ENCODE results near the gene GLI3. TPM values are rescaled to one million over a fixed set of nuclear protein-coding genes. Genes with fewer than 3 reads are reported as not detected.

Gene GLI3
- total RNA-seq, 2 donors from 2014 or later = 2.7 to 10.2 TPM

DNA sequence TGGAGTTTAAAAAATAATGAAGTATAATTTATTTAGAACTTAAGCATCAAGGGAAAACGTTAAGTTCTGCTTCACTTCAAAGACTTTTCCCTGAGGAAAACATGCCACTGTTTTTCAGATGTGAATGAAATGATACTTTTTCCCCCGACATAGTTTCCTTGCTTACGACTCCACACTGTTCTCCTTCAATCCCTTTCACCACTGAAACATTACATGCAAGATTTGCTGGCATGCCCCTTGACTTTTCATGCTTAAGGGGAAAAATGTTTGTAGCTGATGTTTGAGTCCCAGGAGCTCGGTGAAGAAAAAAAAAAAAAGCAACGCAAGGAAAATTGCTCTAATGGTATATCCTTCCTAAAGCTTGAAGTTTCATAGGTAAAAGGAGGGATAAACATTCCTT is 10.0 kb downstream of the GLI3 start:
- TF ChIP-seq, protein P1, sequence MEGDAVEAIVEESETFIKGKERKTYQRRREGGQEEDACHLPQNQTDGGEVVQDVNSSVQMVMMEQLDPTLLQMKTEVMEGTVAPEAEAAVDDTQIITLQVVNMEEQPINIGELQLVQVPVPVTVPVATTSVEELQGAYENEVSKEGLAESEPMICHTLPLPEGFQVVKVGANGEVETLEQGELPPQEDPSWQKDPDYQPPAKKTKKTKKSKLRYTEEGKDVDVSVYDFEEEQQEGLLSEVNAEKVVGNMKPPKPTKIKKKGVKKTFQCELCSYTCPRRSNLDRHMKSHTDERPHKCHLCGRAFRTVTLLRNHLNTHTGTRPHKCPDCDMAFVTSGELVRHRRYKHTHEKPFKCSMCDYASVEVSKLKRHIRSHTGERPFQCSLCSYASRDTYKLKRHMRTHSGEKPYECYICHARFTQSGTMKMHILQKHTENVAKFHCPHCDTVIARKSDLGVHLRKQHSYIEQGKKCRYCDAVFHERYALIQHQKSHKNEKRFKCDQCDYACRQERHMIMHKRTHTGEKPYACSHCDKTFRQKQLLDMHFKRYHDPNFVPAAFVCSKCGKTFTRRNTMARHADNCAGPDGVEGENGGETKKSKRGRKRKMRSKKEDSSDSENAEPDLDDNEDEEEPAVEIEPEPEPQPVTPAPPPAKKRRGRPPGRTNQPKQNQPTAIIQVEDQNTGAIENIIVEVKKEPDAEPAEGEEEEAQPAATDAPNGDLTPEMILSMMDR (conservative IDR thresholded peaks at IDR 0.05) = no peak
- H3K27ac Mint-ChIP-seq = no peak overlapping the region
- Histone ChIP-seq H3K27ac (ENCODE audit: low read depth, low read length) (peak overlapping the region; percentile 92), H3K36me3 (ENCODE audit: control insufficient read depth, insufficient read depth, low read length) (no peaks in the 10 kb centered on the region), H3K4me3 (ENCODE audit: low read length) (no peak overlapping the region), H3K27me3 (ENCODE audit: control insufficient read depth, insufficient read depth, low read length, poor library complexity, severe bottlenecking) (peaks cover 37% of the 10 kb centered on the region), H3K4me1 (ENCODE audit: control insufficient read depth, insufficient read depth, low read length) (no peaks in the 10 kb centered on the region), H3K9me3 (ENCODE audit: control insufficient read depth, low read length) (no peaks in the 10 kb centered on the region), H3K9ac (ENCODE audit: extremely low read depth, low read length, poor library complexity, severe bottlenecking) (no peak overlapping the region)
- peak overlapping the region; percentile 54 for H3K4me3 Mint-ChIP-seq
- H3K4me1 Mint-ChIP-seq = peaks cover 33% of the 10 kb centered on the region
- WGBS, 2 experiments (ENCODE audit: insufficient coverage in 1 of 2, insufficient read length in 1 of 2) = 34 to 46% methylated on average over 3 to 5 of the region's 5 CpGs
- peaks cover 76% of the 10 kb centered on the region for H3K27me3 Mint-ChIP-seq (ENCODE audit: insufficient read depth)
- H3K36me3 Mint-ChIP-seq (ENCODE audit: low read depth) = no peaks in the 10 kb centered on the region
- no peak for DNase-seq
- no peaks in the 10 kb centered on the region for H3K9me3 Mint-ChIP-seq

DNA sequence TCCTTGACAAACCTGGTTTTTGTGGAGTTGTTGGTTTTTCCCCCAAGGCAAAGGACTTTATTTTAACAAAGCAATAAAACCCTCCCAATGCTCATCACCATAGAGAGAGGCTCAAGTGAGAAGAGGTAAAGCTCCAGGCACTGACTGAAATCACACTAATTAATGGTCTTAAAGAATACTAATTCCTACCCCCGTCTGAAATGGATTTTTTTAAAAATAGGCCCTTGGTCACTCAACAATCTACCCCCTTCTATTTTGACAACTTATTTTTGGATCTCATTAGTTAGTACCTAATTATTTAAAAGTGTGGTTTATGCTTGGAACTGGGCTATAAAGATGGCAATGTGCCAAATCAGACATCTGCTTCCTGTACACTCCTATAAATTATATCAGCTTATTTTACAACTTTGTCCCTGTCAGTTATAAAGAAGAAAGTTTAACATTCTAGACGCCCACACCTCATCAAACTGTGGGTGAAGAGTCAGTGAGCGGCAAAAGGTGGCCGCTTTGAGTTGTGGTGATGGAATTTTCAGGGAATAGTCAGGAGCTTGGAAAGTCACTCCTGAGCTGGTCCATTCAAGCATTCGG is 10.6 kb downstream of the GLI3 start:
- H3K27ac Mint-ChIP-seq = no peak overlapping the region

DNA sequence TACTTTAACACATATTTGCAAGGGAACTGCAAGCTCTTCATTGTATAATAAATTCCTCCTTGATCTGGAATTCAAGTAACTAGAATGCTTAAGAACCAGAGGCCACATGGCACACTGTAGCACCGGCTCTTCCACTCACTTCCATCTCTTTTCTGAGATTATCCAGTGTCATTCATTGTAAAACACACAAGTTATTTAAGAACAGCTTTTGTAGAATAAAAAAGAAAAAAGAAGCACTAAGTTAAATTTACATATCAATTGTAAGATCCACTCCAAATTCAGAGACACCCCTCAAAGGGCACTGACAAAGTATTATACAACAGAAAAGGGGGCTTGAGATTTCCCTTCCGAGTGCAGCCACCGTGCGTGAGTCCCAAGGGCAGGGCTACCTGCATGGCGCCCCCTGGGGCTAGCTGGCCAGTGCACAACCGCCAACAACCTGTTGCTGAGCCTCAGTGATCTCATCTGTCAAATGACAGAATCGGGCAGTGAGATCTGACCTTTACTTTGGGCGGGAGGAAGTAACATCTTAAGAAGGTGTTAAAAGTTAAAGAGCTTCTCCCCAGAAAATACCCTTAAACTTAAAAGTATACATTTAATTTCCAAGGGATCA is 12.5 kb downstream of the GLI3 start:
- Histone ChIP-seq H3K4me1 (ENCODE audit: control insufficient read depth, insufficient read depth, low read length) (no peaks in the 10 kb centered on the region), H3K36me3 (ENCODE audit: control insufficient read depth, insufficient read depth, low read length) (no peaks in the 10 kb centered on the region), H3K27me3 (ENCODE audit: control insufficient read depth, insufficient read depth, low read length, poor library complexity, severe bottlenecking) (peaks cover 35% of the 10 kb centered on the region), H3K9ac (ENCODE audit: extremely low read depth, low read length, poor library complexity, severe bottlenecking) (no peak overlapping the region), H3K27ac (ENCODE audit: low read depth, low read length) (peak overlapping the region; percentile 35), H3K9me3 (ENCODE audit: control insufficient read depth, low read length) (no peaks in the 10 kb centered on the region), H3K4me3 (ENCODE audit: low read length) (no peak overlapping the region)
- Mint-ChIP-seq H3K27ac (no peak overlapping the region), H3K4me1 (peaks cover 41% of the 10 kb centered on the region), H3K36me3 (ENCODE audit: low read depth) (no peaks in the 10 kb centered on the region), H3K4me3 (no peak overlapping the region), H3K27me3 (ENCODE audit: insufficient read depth) (peaks cover 54% of the 10 kb centered on the region), H3K9me3 (no peaks in the 10 kb centered on the region)
- TF ChIP-seq, protein P1 (conservative IDR thresholded peaks at IDR 0.05) = peak; percentile 76
- 67 to 71% methylated on average over 3 to 7 of the region's 8 CpGs for WGBS, 2 experiments (ENCODE audit: insufficient coverage in 1 of 2, insufficient read length in 1 of 2)
- peak; percentile 68 for DNase-seq

More for the DNA sequence above, 10.6 kb downstream of the GLI3 start:
- no peaks in the 10 kb centered on the region for H3K36me3 ChIP-seq (ENCODE audit: control insufficient read depth, insufficient read depth, low read length)
- no peaks in the 10 kb centered on the region for H3K4me1 ChIP-seq (ENCODE audit: control insufficient read depth, insufficient read depth, low read length)
- H3K27me3 ChIP-seq (ENCODE audit: control insufficient read depth, insufficient read depth, low read length, poor library complexity, severe bottlenecking) = peaks cover 37% of the 10 kb centered on the region
- Mint-ChIP-seq H3K9me3 (no peaks in the 10 kb centered on the region), H3K27me3 (ENCODE audit: insufficient read depth) (peaks cover 71% of the 10 kb centered on the region), H3K4me3 (no peak overlapping the region), H3K36me3 (ENCODE audit: low read depth) (no peaks in the 10 kb centered on the region), H3K4me1 (peaks cover 34% of the 10 kb centered on the region)
- TF ChIP-seq, protein P1 (conservative IDR thresholded peaks at IDR 0.05) = no peak
- DNase-seq = no peak
- H3K4me3 ChIP-seq (ENCODE audit: low read length) = no peak overlapping the region
- WGBS, 2 experiments (ENCODE audit: insufficient coverage in 1 of 2, insufficient read length in 1 of 2) = 78 to 83% methylated on average over 4 to 5 of the region's 5 CpGs
- H3K9ac ChIP-seq (ENCODE audit: extremely low read depth, low read length, poor library complexity, severe bottlenecking) = no peak overlapping the region
- H3K9me3 ChIP-seq (ENCODE audit: control insufficient read depth, low read length) = no peaks in the 10 kb centered on the region
- H3K27ac ChIP-seq (ENCODE audit: low read depth, low read length) = no peak overlapping the region

Measured in endodermal cell (in vitro differentiated cells).